GM12874 (cell line): ENCODE results near the gene PHOX2B.

Experiments
- TF ChIP-seq, protein P1 (sequence below): IDR thresholded peaks from 2 replicates; pipeline ENCODE4 v1.5.1; 2011; ENCODE audit warnings: low read depth, mild to moderate bottlenecking, control low read depth, low read length, moderate library complexity; ENCODE audit not compliant: insufficient read depth

PHOX2B gene

GRCh38 chr4:41747230-41748055 lies 1.1 kb downstream of the PHOX2B start:
- TF ChIP-seq, protein P1, sequence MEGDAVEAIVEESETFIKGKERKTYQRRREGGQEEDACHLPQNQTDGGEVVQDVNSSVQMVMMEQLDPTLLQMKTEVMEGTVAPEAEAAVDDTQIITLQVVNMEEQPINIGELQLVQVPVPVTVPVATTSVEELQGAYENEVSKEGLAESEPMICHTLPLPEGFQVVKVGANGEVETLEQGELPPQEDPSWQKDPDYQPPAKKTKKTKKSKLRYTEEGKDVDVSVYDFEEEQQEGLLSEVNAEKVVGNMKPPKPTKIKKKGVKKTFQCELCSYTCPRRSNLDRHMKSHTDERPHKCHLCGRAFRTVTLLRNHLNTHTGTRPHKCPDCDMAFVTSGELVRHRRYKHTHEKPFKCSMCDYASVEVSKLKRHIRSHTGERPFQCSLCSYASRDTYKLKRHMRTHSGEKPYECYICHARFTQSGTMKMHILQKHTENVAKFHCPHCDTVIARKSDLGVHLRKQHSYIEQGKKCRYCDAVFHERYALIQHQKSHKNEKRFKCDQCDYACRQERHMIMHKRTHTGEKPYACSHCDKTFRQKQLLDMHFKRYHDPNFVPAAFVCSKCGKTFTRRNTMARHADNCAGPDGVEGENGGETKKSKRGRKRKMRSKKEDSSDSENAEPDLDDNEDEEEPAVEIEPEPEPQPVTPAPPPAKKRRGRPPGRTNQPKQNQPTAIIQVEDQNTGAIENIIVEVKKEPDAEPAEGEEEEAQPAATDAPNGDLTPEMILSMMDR: no peak

DNA sequence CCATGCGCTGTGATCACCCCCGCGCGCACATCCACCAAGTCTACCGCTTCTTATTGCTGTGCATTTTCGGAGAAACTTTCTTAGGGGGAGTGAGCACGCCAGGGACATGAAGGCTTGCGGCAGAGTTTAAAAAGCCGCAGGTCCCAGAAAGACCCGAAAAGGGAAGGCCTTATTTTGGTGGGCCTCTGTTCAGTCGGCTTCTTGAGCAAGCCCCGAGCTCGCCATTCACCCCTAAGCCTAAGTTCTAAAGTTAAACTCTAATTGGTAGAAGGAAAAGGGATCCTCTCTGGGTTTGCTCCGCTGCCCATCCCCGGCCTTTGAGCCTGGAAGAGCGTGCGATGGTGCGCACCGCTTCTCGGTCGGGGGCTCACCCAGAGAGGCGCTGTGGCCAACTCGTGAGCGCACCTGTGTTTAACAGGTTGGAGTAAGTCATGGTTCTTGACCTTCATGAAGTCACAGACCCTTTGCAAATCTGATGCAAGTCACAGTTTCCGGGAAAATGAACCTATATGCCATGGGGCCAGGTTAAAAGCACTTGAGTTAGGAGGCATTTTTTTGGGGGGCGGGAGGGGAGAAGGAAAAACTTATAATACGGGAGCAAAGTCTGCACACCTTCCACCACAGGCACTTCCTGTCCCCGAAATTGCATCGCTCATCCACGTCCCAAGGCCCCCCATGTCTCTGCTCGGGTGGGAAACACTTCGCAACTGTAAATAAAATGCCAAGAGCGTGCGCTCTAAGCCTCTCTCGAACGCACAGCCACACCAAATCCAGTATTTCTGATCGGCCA lies 1.9 kb downstream of the PHOX2B start:
- TF ChIP-seq, protein P1: no peak

- TF ChIP-seq, protein P1: no peak
Measured at GRCh38 chr4:41746025-41746439, 2.5 kb downstream of the PHOX2B start.

- TF ChIP-seq, protein P1: no peak
Measured at GRCh38 chr4:41745292-41746024, 3.1 kb downstream of the PHOX2B start.

- TF ChIP-seq, protein P1: no peak
Measured at GRCh38 chr4:41744572-41745291, 3.8 kb downstream of the PHOX2B start.

- TF ChIP-seq, protein P1: no peak
Measured at GRCh38 chr4:41741354-41741753, 7.2 kb downstream of the PHOX2B start.

DNA sequence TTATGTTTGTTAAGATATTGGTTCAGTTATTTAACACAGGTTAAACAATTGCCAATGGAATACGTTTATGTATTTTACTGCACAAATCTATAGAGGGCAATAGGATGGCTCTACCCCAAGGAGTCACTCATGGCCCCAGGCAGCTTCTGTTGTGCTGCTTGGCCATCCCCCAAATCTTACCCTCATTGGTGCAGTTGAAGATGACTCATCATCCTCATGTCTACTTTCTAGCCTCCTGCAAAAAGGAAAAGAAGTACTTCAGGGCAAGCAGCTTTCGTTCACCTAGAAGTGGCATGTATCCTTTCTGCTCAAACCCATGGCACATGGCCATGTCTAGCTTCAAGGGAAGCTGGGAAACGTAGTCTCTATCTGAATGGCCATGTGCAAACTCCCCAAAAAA lies 14.2 kb downstream of the PHOX2B start:
- TF ChIP-seq, protein P1: no peak
